ENCODE measurements around the gene KDM5A. TPM values are rescaled to one million over a fixed set of nuclear protein-coding genes. Genes with fewer than 3 reads are reported as not detected.
"Not testable (repeated sequence)": the region's sequence is repeated elsewhere in the genome, so short reads cannot be mapped to it uniquely, and the experiment has no call there.

KDM5A gene
- total RNA-seq, 2 experiments from 2014 or later: 39.6 to 88.8 TPM

DNA sequence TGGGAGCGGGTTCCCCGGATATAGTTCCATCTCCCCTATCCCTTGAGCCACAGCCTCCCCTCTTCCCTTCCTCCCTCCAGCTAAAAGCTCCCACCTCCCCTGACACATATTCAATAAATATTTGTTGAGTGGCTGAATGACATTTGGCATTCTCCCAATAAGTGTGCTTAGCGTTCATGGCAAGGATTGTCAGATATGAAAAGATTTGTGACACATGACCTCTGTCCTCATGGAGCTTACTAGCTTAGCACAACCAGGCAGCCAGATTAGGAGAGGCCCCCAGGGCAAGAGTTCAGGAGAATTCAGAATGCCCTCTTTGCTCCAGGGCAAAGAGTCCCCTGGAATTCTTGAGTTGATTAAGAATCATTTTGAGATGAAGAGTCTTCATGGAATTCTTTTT, 152.7 kb downstream of the KDM5A start:
- ChIA-PET POLR2A (no interaction called here), CTCF (ENCODE audit: unreplicated experiment) (no interaction called here)
- H2AFZ ChIP-seq (ENCODE audit: low read length): no peak overlapping the region
- H4K20me1 ChIP-seq (ENCODE audit: insufficient read depth, low read length): no peaks in the 10 kb centered on the region
- no peak overlapping the region for H3K4me3 ChIP-seq (ENCODE audit: low read depth, low read length, poor library complexity, severe bottlenecking)
- no TSS peak for BruUV-seq (replicated peaks)
- TF ChIP-seq, protein P1, sequence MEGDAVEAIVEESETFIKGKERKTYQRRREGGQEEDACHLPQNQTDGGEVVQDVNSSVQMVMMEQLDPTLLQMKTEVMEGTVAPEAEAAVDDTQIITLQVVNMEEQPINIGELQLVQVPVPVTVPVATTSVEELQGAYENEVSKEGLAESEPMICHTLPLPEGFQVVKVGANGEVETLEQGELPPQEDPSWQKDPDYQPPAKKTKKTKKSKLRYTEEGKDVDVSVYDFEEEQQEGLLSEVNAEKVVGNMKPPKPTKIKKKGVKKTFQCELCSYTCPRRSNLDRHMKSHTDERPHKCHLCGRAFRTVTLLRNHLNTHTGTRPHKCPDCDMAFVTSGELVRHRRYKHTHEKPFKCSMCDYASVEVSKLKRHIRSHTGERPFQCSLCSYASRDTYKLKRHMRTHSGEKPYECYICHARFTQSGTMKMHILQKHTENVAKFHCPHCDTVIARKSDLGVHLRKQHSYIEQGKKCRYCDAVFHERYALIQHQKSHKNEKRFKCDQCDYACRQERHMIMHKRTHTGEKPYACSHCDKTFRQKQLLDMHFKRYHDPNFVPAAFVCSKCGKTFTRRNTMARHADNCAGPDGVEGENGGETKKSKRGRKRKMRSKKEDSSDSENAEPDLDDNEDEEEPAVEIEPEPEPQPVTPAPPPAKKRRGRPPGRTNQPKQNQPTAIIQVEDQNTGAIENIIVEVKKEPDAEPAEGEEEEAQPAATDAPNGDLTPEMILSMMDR (conservative IDR thresholded peaks at IDR 0.05; ENCODE audit: low read length): no peak
- TF ChIP-seq EZH2phosphoT487 (IDR thresholded peaks at IDR 0.05; ENCODE audit: borderline replicate concordance, low read depth, low read length): no peak
- no peaks in the 10 kb centered on the region for H3K9me2 ChIP-seq (ENCODE audit: insufficient read depth, low read length)
- H3K4me2 ChIP-seq (ENCODE audit: low read length): no peak overlapping the region
- DNase-seq (ENCODE audit: low spot score): no peak
- 0 out of 2 replicates have a peak, but pooled peaks cover 5% of the 10 kb centered on the region for H3K9me3 ChIP-seq (ENCODE audit: low read length)
- no peaks in the 10 kb centered on the region for H3K4me1 ChIP-seq (ENCODE audit: insufficient read depth, low read length, poor library complexity, severe bottlenecking)
- no peaks in the 10 kb centered on the region for H3K79me2 ChIP-seq (ENCODE audit: insufficient read depth, low read depth, low read length)
- H3K36me3 ChIP-seq (ENCODE audit: insufficient read depth, low read length): no peaks in the 10 kb centered on the region
- no peak overlapping the region for H3K27ac ChIP-seq (ENCODE audit: low read depth, low read length, poor library complexity, severe bottlenecking)
- intact Hi-C loops (cut with micrococcal nuclease; ENCODE audit: unreplicated experiment): no loop called here

DNA sequence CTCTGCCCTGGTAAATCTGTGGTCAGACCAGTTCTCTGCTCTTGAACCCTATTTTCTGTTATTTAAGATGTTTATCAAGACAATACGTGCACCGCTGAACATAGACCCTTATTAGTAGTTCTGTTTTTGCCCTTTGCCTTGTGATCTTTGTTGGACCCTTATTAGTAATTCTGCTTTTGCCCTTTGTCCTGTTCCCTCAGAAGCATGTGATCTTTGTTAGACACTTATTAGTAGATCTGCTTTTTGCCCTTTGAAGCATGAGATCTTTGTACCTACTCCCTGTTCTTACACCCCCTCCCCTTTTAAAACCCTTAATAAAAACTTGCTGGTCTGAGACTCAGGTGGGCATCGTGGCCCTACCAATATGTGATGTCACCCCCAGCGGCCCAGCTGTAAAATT, 153.2 kb downstream of the KDM5A start:
- H3K4me2 ChIP-seq (ENCODE audit: low read length); H3K79me2 ChIP-seq (ENCODE audit: insufficient read depth, low read depth, low read length); H3K36me3 ChIP-seq (ENCODE audit: insufficient read depth, low read length); H3K4me1 ChIP-seq (ENCODE audit: insufficient read depth, low read length, poor library complexity, severe bottlenecking); H3K9me3 ChIP-seq (ENCODE audit: low read length); H3K4me3 ChIP-seq (ENCODE audit: low read depth, low read length, poor library complexity, severe bottlenecking); intact Hi-C loops (cut with micrococcal nuclease; ENCODE audit: unreplicated experiment); H2AFZ ChIP-seq (ENCODE audit: low read length); H4K20me1 ChIP-seq (ENCODE audit: insufficient read depth, low read length); H3K9me2 ChIP-seq (ENCODE audit: insufficient read depth, low read length); H3K27ac ChIP-seq (ENCODE audit: low read depth, low read length, poor library complexity, severe bottlenecking); POLR2A ChIA-PET; BruUV-seq (replicated peaks); DNase-seq (ENCODE audit: low spot score); CTCF ChIA-PET (ENCODE audit: unreplicated experiment): not testable (repeated sequence)

DNA sequence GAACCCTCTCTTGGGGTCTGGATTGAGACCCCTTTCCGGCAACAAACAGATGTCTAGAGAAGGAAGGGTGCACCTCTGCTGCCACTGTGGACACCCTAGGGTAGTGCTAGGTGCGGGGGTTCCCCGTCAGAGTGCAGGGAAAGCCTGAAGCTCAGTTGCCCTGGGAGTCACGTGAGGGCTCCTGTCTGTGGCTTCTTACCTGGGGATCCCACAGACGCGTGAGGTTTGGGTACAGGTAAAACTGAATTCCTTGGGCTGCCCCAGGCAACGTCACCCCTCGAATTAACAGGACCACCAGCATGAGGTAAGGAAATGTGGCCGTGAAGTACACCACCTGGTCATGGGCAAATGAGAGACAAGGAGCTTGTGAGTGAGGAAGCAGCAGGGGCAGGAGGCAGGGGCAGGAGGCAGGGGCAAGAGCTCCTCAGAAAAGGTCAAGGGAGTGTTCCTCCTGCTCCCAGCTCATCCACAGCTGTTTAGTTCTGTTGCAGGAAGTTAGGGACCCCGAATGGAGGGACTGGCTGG, 154.2 kb downstream of the KDM5A start:
- H3K4me2 ChIP-seq (ENCODE audit: low read length): no peak overlapping the region
- H3K79me2 ChIP-seq (ENCODE audit: insufficient read depth, low read depth, low read length): no peaks in the 10 kb centered on the region
- no peak for DNase-seq (ENCODE audit: low spot score)
- H3K4me3 ChIP-seq (ENCODE audit: low read depth, low read length, poor library complexity, severe bottlenecking): no peak overlapping the region
- BruUV-seq (replicated peaks): no TSS peak
- TF ChIP-seq, protein P1 (conservative IDR thresholded peaks at IDR 0.05; ENCODE audit: low read length): no peak
- TF ChIP-seq EZH2phosphoT487 (IDR thresholded peaks at IDR 0.05; ENCODE audit: borderline replicate concordance, low read depth, low read length): no peak
- no peaks in the 10 kb centered on the region for H3K4me1 ChIP-seq (ENCODE audit: insufficient read depth, low read length, poor library complexity, severe bottlenecking)
- H3K9me2 ChIP-seq (ENCODE audit: insufficient read depth, low read length): no peaks in the 10 kb centered on the region
- H2AFZ ChIP-seq (ENCODE audit: low read length): no peak overlapping the region
- intact Hi-C loops (cut with micrococcal nuclease; ENCODE audit: unreplicated experiment): no loop called here
- no peak overlapping the region for H3K27ac ChIP-seq (ENCODE audit: low read depth, low read length, poor library complexity, severe bottlenecking)
- H4K20me1 ChIP-seq (ENCODE audit: insufficient read depth, low read length): no peaks in the 10 kb centered on the region
- ChIA-PET POLR2A (no interaction called here), CTCF (ENCODE audit: unreplicated experiment) (interaction anchor here (1.2 kb wide), 1 partner anchor 15 kb away, joined by 3 read pairs; no protein-coding TSS in a partner anchor)
- no peaks in the 10 kb centered on the region for H3K36me3 ChIP-seq (ENCODE audit: insufficient read depth, low read length)
- H3K9me3 ChIP-seq (ENCODE audit: low read length): 0 out of 2 replicates have a peak, but pooled peaks cover 5% of the 10 kb centered on the region
